22Rv1 (cell line): ENCODE measurements around the gene HTT.

ENCODE experiments used
- CTCF ChIP-seq: fragments of 450-650 bp; IDR thresholded peaks from 2 replicates; pipeline ENCODE4 v1.5.1; 2017; ENCODE audit warnings: mild to moderate bottlenecking
- ZFX ChIP-seq: fragments of 450-650 bp; IDR thresholded peaks from 2 replicates; pipeline ENCODE4 v1.6.1; 2017; ENCODE audit warnings: antibody characterized with exemption, borderline replicate concordance

DNA sequence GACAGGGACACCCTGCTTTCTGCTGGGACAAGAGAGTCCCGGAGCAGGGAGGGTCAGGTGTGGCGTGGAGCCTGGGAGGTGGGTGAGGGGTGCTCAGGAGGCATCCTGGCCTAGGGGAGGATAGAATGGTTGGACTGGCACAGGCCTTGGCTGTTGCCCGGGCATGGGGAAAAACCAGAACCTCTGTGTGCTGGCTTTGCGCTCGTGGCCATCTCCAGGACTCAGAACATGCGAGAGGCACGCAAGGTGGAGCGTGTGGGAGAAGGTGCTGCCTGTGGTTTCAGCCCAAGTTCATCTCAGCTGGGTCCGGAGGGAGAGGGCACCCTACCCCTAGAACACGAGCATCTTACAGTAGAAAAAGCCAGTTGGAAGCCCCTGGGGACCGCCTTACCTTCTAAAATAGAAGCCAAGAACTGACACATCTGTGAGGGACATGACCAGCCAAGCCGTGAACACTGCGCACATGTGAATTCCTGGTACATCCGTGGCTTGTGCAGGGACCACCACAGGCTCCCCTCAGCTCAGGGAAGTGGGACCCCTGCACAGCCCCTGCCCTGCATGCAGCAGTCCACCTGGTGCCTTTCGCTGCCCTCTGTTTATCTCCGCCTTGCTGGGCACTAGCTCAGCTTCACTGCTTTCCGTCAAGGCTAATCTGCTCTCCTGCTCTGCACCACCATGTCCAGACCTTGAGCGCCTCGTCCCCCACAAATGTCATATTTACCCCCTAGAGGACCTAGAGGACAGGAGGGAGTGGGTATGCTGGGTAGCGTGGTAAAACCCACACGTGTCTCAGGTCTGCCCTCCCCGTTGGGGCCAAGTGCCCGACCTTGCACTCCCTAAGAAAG lies 187.9 kb downstream of the HTT start:
- TF ChIP-seq CTCF (no peak), ZFX (no peak)
